GM20000 (cell line): ENCODE data around the gene FBXL15.

Experiments used
- DNase-seq: peaks from one replicate; pipeline ENCODE4 v3.0.0; 2012; ENCODE audit warnings: low spot score
- CTCF ChIP-seq: IDR thresholded peaks from 2 replicates; pipeline ENCODE4 v1.5.1; 2012; ENCODE audit warnings: mild to moderate bottlenecking, control low read depth; ENCODE audit errors: extremely low read depth, missing control alignments

Gene FBXL15

DNA sequence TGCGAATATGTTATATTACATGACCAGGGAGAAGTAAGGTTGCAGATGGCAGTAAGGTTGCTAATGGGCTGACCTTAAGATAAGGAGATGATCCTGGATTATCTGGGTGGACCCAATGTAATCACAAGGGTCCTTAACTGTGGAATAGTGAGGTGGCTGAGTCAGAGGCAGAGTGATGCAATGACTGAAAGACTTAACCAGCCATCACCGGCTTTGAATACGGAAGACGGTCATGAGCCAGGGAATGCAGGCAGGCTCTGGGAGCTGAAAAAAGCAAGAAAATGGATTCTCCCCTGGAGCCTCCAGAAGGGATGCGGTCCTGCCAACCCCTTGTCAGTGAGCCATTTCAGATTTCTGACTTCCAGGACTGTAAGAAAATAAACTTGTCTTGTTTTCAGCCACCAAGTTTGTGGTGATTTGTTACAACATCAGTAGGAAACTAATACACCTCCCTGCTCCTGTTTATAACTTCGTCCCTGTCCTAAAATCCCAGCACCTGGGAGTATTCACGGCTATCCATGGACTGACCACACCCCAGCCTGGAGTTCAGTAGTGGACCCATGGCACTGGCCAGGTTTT lies 35.3 kb downstream of the FBXL15 start:
- no peak for DNase-seq
- TF ChIP-seq CTCF, result no peak

GRCh38 chr10:102457591-102458150 lies 37.0 kb downstream of the FBXL15 start:
- DNase-seq, result no peak
- no peak for TF ChIP-seq CTCF

GRCh38 chr10:102458656-102459055 lies 38.0 kb downstream of the FBXL15 start:
- TF ChIP-seq CTCF, result no peak
- no peak for DNase-seq

DNA sequence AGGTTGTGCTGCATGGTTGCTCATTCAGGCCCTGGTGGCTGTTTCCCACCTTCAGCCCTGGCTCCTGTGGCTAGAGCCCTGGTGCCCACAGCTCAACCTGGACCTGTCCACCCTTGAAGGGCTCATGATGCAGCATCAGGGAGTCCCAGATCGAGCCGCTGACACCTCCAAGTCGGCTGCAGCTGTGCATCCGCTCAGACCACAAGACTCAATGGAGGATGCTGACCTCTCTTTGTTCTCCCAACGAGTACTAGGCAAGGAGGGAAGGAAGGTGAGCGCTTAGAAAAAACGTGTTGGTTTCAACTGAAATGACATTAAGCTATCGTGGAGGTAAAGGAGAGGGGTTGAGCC lies 40.2 kb downstream of the FBXL15 start:
- no peak for DNase-seq
- no peak for TF ChIP-seq CTCF

DNA sequence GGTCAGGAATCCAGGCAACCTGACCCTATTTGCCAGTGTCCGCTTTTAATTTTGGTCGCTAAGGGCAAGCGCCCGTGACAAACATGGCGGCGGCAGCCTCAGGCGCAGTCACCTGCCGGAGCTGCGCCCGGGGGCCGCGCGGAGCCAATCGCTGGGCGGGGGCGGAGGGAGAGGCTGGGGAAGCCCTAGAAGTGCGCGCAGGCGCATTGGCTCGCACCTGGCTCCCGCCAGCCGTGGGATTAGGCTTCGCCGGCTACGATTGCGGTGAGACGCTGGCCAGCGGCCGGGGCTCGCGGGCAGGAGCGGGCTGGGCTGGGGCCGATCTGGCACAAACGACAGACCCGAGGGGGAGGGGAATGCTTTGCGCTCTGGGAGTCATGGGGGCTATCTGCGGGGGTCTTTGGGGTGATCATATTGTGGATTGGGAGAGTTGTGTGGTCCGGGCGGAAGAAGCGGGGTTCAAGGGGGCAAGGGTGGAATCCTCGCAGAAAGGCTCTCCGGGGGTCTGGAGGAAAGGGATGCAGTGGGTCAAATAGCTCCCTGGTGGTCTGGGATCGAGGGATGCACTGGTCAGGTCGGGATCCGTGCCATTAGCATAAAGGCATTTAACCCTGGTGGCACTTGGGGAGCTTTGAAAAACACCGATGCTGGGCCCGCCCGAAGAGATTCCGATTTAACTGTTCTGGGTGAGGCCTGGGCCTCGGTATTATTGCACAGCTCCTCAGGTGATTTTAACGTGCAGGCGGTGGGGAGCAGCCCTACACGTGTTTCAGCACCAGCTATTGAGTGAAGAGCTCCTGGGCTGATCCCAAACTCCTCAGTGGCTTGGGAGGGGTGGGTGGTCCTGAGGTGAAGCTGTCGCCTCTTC lies 40.8 kb downstream of the FBXL15 start:
- peak; percentile 98 for DNase-seq
- TF ChIP-seq CTCF, result no peak

DNA sequence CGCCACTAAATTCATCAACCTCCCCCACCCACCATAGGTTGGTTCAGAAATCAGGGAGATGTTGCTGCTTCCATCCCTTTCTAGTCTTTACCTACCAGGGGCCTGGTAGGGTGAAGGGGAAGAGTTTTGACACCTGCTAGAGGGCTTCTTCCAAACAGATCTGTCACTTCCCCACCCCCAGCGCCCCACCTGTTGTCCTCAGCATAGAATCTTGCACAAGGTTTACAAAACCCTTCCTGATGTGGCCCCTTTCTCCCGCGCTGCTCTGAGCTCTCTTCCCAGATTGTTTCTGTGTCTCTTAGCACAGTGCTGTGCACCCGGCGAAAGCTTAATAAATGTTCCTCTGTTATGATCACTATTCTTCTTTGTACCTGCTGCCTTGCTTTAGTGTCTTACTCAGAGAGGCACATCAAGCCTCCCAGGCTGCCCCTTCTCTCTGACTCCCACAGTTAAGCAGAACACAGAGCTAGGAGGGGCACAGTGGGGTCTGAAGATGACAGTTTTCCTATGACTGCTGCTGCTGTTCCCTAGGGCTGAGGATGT lies 41.9 kb downstream of the FBXL15 start:
- no peak for TF ChIP-seq CTCF
- no peak for DNase-seq

GRCh38 chr10:102463983-102464382 lies 43.3 kb downstream of the FBXL15 start:
- TF ChIP-seq CTCF, result no peak
- DNase-seq, result no peak
